Measurements from ENCODE around the gene FN1. TPM values are rescaled to one million over a fixed set of nuclear protein-coding genes. Genes with fewer than 3 reads are reported as not detected.
A peak's percentile ranks its signal among the peaks of the same experiment; 100 is the strongest.

The FN1 gene
- total RNA-seq = 829 to 909 TPM (median 896 TPM) in 3 replicates

DNA sequence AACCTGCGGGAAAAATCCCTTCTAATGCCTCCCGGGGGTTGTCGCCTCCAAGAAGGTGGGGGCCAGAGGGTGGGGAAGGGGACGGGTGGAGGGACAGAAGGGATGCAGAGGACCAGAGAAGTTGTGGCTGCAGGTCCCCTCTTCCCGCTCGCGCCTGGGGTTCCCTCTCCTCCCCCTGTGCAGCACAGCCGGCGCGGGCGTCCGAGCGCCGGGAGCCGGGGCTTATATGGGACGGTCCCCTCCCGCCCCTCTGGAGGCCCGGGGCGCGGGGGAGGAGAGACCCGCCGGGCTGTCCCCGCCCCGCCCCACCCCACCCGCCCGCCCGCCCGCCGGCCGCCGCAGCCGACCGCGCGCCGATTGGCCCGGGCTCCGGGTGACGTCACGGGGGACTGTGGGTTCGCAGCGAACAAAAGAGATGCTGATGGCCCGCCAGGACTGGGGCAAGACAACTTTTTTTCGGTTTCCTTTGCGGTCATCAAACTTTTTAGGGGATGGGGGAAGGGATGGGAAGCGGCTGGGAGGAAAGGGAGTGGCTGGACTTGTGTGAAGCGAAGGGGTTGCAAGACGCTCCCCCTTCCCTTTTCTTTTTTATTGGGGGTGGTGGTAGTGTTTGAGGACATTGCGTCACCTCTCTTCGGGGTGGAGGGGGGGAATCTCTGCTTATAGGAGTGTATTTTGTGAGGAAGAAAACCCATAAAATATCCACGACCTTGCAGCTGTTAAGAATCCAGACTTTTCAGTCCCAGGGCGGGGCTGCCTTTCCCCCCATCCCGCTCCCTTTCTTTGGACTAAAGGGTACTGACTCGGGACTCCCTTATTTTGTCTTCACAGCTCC is at the start of gene FN1:
Gene FN1 (minus strand): TSS at position 199 of the 835 bp plus-strand sequence. CDS start 266 bp downstream, outside the sequence.
- H3K9me3 Mint-ChIP-seq = no peaks in the 10 kb centered on the region
- TF ChIP-seq, protein P1, sequence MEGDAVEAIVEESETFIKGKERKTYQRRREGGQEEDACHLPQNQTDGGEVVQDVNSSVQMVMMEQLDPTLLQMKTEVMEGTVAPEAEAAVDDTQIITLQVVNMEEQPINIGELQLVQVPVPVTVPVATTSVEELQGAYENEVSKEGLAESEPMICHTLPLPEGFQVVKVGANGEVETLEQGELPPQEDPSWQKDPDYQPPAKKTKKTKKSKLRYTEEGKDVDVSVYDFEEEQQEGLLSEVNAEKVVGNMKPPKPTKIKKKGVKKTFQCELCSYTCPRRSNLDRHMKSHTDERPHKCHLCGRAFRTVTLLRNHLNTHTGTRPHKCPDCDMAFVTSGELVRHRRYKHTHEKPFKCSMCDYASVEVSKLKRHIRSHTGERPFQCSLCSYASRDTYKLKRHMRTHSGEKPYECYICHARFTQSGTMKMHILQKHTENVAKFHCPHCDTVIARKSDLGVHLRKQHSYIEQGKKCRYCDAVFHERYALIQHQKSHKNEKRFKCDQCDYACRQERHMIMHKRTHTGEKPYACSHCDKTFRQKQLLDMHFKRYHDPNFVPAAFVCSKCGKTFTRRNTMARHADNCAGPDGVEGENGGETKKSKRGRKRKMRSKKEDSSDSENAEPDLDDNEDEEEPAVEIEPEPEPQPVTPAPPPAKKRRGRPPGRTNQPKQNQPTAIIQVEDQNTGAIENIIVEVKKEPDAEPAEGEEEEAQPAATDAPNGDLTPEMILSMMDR (IDR thresholded peaks at IDR 0.05; ENCODE audit: unreplicated experiment) = no peak
- H3K27ac Mint-ChIP-seq = peak within 1 kb of the TSS; percentile 96
- peak within 1 kb of the TSS; percentile 84 for H3K4me3 Mint-ChIP-seq
- DNase-seq (ENCODE audit: low spot score in 2 of 2, unreplicated experiment in 2 of 2) = peak; percentile 83 to 92
- peaks cover 40% of the 10 kb centered on the region for H3K4me1 Mint-ChIP-seq
- peaks cover 16% of the 10 kb centered on the region for H3K27me3 Mint-ChIP-seq (ENCODE audit: low read depth)
- H3K36me3 Mint-ChIP-seq = peaks cover 9% of the 10 kb centered on the region

DNA sequence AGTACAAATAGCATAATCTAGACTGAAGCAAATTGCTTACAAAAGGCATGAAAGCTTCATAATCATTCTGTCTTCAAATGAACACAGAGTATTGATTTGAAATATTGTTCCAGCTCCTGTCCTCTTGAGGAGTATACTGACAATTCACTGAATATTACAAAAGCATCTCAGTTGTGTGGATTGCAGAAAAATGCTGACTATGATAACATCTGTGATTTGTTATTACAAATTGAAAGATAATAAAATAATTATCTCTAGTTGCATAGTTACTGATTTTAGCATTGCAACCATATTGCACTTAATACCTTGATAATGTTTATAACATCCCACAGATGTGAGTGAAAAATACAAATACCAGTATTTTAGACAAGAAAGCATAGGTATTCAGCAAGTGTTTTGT is 49.2 kb upstream of the FN1 start:
- H3K27me3 Mint-ChIP-seq (ENCODE audit: low read depth) = no peaks in the 10 kb centered on the region
- no peaks in the 10 kb centered on the region for H3K4me1 Mint-ChIP-seq
- H3K4me3 Mint-ChIP-seq = no peak overlapping the region
- peaks cover 8% of the 10 kb centered on the region for H3K9me3 Mint-ChIP-seq
- H3K27ac Mint-ChIP-seq = no peak overlapping the region
- DNase-seq (ENCODE audit: low spot score in 2 of 2, unreplicated experiment in 2 of 2) = no peak
- H3K36me3 Mint-ChIP-seq = no peaks in the 10 kb centered on the region
- TF ChIP-seq, protein P1 (IDR thresholded peaks at IDR 0.05; ENCODE audit: unreplicated experiment) = no peak

DNA sequence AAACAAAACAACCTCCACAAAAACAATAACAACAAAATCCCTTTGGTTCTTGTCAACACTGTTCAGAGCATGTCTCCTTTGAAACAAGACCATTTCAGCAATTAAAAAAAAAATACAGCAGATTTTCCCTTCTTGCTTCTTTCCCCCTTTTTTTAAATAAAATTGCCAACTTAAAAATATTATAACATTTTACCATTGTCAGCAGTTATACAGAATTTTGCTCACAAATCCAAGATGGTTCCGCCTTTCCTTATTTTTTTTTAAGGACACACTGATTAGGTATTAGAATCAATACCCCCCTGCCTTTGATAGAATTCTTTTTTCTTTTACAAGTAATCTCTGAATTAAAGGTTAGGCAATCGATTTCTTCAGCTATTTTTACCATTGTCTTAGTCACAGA is 48.7 kb upstream of the FN1 start:
- Mint-ChIP-seq H3K27ac (no peak overlapping the region), H3K36me3 (no peaks in the 10 kb centered on the region), H3K27me3 (ENCODE audit: low read depth) (no peaks in the 10 kb centered on the region), H3K9me3 (peaks cover 8% of the 10 kb centered on the region), H3K4me3 (no peak overlapping the region), H3K4me1 (no peaks in the 10 kb centered on the region)
- TF ChIP-seq, protein P1 (IDR thresholded peaks at IDR 0.05; ENCODE audit: unreplicated experiment) = no peak
- no peak for DNase-seq (ENCODE audit: low spot score in 2 of 2, unreplicated experiment in 2 of 2)

DNA sequence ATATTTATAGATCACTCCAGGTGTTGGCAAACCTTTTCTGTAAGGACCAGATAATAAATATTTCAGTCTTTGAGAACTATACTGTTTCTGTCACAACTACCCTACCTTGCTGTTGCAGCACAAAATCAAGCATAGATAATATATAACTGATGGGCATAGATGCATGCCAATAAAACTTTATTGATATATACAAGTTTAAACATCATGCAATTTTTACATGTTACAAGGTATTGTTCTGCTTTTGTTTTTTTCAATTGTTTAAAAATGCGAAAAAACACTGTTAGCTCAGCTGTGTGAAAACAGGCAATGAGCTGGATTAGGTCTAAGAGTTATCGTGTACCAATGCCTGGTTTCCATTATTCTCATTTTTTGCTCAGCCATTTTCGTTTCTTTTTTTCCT is 47.6 kb upstream of the FN1 start:
- Mint-ChIP-seq H3K27me3 (ENCODE audit: low read depth) (no peaks in the 10 kb centered on the region), H3K36me3 (no peaks in the 10 kb centered on the region), H3K4me3 (no peak overlapping the region), H3K4me1 (no peaks in the 10 kb centered on the region), H3K27ac (no peak overlapping the region), H3K9me3 (peaks cover 6% of the 10 kb centered on the region)
- DNase-seq (ENCODE audit: low spot score in 2 of 2, unreplicated experiment in 2 of 2) = no peak
- TF ChIP-seq, protein P1 (IDR thresholded peaks at IDR 0.05; ENCODE audit: unreplicated experiment) = no peak

DNA sequence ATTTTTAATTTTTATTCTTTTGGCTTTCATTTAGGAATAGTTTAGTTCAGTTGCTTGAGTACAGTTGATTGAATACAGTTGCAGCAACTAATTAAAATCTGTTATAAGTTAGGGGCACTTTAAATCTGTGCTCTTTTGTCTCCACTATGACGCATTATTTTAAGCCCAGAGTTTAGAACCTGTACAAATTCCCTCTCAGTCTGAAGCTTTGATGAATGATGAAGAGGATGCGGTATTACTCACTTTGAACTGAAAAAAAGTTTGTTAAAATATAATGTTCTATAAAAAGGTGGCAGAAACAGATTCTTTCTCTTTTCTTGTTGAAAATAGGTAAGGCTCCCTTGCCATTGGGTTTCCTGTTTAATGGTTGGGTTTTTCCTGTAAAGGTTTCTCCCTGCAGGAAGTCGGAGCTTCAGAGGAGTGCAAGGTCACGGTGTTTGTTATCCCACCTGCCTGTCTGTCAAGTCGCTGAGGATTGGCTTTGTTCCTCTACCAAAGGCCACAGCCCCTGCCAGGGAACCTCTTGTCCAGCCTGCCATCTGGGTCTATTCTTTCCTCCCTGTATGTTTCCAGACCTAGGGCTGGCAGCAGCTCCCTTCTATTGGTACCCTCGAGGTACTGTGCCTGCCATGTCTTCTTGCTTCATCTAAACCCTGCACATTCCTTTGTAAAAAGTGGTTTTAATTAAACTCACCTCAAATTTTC is 43.8 kb upstream of the FN1 start:
- Mint-ChIP-seq H3K36me3 (no peaks in the 10 kb centered on the region), H3K4me1 (peaks cover 12% of the 10 kb centered on the region), H3K27ac (no peak overlapping the region), H3K4me3 (no peak overlapping the region), H3K9me3 (no peaks in the 10 kb centered on the region), H3K27me3 (ENCODE audit: low read depth) (no peaks in the 10 kb centered on the region)
- no peak for DNase-seq (ENCODE audit: low spot score in 2 of 2, unreplicated experiment in 2 of 2)
- TF ChIP-seq, protein P1 (IDR thresholded peaks at IDR 0.05; ENCODE audit: unreplicated experiment) = no peak
